Activated CD8-positive, alpha-beta memory T cell treated with anti-CD3 and anti-CD28 coated beads for 36 hours (primary cell): ENCODE results near the gene KATNAL2. TPM values are rescaled to one million over a fixed set of nuclear protein-coding genes. Genes with fewer than 3 reads are reported as not detected.

Experiments used
- CTCF ChIA-PET: fragments of 350-600 bp; sonication (Branson Sonifier 250); formaldehyde crosslinking; loops from one replicate; lab custom pipeline; 2021; ENCODE audit warnings: antibody characterized with exemption; lab: Charles Lee
- POLR2A ChIA-PET: fragments of 350-600 bp; sonication (Branson Sonifier 250); formaldehyde crosslinking; loops from one replicate; lab custom pipeline; 2021; ENCODE audit warnings: antibody characterized with exemption; lab: Charles Lee
- total RNA-seq, 2 experiments: library from RNA; stranded (reverse); gene quantifications; one replicate each; pipeline ENCODE4 v1.2.3, GENCODE V29; 2021

KATNAL2 gene
- total RNA-seq, 2 experiments from 2014 or later = 0.32 to 0.82 TPM

DNA sequence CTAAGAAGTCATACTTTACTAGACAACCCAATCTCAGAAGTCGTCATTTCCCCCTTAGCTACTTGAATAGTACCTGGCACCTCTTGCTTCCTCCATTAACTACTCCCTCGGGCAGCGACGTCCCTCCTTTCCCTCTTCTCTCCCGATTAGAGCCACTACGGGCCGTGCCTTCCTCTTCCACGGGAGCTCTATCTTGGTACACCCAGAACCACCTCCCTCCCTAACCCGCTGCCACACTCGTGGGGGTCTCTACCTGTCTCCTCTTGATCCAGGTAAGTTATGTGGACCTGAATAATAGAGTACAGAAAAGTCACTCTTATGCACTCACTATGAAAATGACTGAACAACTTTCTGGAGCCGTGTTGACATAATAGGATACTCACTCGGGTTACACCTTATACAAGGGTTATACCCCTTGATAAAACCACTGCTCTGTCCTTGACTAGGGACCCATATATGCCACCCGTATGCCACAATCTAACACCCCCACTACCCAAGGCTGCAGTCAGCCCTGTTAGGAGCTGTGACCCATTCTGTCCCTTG, 233.5 kb downstream of the KATNAL2 start:
- CTCF ChIA-PET = interaction anchor here (1.1 to 1.6 kb wide), 4 partner anchors 17 to 54 kb away, joined by 3 to 6 read pairs (median 3); no protein-coding TSS in a partner anchor

DNA sequence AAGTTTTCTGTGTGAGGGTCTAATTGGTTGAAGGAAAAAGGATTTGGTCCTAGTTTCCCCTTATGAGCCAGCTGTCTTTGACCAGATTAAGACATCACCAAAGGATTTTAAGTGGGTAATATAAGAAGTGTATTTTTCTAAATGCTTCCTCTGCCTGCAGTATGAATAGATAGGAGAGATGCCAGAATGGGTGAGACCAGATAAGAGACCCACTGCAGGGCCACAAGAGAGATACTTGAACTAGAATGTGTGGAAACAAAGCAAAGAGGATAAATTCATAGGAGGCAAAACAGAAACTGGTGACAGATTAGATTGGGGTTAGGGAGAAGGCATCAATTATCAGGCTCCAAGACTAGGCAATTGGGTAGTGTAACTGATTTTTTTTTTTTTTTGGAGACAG, 234.0 kb downstream of the KATNAL2 start:
- CTCF ChIA-PET = interaction anchor here (1.5 to 1.6 kb wide), 2 partner anchors 17 to 54 kb away, joined by 3 to 6 read pairs; no protein-coding TSS in a partner anchor
- POLR2A ChIA-PET = no interaction called here

More for the DNA sequence above, 233.5 kb downstream of the KATNAL2 start:
- POLR2A ChIA-PET = no interaction called here

Other genes with a start within 250 kb of the KATNAL2 start
- gene ST8SIA5, start 160.5 kb upstream of the KATNAL2 start, total RNA-seq = not detected
- gene PIAS2, start 95 bp upstream of the KATNAL2 start, total RNA-seq = 10 to 100 TPM; 27.0 to 29.4 TPM
- gene ELOA2, start 118.0 kb downstream of the KATNAL2 start, total RNA-seq = not detected
- gene HDHD2, start 232.9 kb downstream of the KATNAL2 start, total RNA-seq = 10 to 100 TPM; 21.4 to 25.6 TPM